ENCODE data around the gene SNRNP48. TPM values are rescaled to one million over a fixed set of nuclear protein-coding genes. Genes with fewer than 3 reads are reported as not detected.

SNRNP48 gene
- total RNA-seq, 1 experiment from 2014 or later = 16.1 TPM

DNA sequence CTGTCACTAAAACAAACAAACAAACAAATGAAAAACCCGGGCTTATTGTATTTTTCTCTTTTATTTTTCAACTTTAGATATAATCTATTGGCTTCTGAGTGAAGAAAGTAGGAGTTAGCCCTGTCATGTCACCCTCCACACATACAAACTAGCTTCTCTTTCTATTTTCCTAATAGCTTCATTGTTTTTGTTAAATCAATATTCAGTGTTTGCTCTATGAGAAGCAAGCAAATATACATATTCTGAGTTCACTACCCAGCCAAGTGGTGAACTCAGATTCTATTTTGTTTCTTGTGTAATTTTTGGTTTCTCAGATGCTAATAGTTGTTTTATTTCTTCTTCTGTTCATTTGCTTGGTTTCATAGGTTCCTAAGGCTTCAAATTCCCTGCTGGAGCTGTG, 66.4 kb downstream of the SNRNP48 start:
- Mint-ChIP-seq H3K27ac (ENCODE audit: unreplicated experiment) (no peak overlapping the region), H3K27me3 (ENCODE audit: unreplicated experiment) (peaks cover 14% of the 10 kb centered on the region), H3K9me3 (ENCODE audit: low read depth, unreplicated experiment) (no peaks in the 10 kb centered on the region), H3K36me3 (ENCODE audit: insufficient read depth, unreplicated experiment) (no peaks in the 10 kb centered on the region), H3K4me1 (ENCODE audit: low read depth, unreplicated experiment) (no peaks in the 10 kb centered on the region), H3K4me3 (ENCODE audit: low read depth, unreplicated experiment) (no peak overlapping the region)
- DNase-seq = no peak
- no peak for TF ChIP-seq CTCF (IDR thresholded peaks at IDR 0.05; ENCODE audit: unreplicated experiment)
- CTCF ChIA-PET = interaction anchor here (0.9 kb wide), 1 partner anchor 16 kb away, joined by 3 read pairs; no protein-coding TSS in a partner anchor
- intact Hi-C loops (cut with micrococcal nuclease; ENCODE audit: unreplicated experiment) = no loop called here
- no TSS peak for BruUV-seq (replicated peaks)

DNA sequence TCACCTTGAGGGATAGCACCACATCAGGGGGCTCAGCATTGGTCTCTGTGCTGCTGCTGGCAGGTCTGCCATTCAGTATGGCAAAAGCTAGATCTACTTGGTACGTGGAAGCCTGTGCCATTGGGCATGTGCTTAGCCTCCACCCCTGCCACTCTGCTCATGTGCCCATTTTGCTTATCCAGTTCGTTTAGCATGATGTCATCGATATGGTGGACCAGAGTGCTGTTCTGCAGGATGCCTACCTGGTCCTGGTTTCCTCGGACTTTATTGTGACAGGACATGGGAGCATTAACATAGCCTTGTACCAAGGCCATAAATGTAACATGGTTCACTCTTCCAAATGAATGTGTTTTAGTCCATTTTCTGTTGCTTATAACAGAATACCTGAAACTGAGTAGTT, 68.5 kb downstream of the SNRNP48 start:
- Mint-ChIP-seq H3K27me3 (ENCODE audit: unreplicated experiment) (peaks cover 23% of the 10 kb centered on the region), H3K9me3 (ENCODE audit: low read depth, unreplicated experiment) (no peaks in the 10 kb centered on the region), H3K36me3 (ENCODE audit: insufficient read depth, unreplicated experiment) (no peaks in the 10 kb centered on the region), H3K27ac (ENCODE audit: unreplicated experiment) (no peak overlapping the region), H3K4me3 (ENCODE audit: low read depth, unreplicated experiment) (no peak overlapping the region), H3K4me1 (ENCODE audit: low read depth, unreplicated experiment) (no peaks in the 10 kb centered on the region)
- no peak for DNase-seq
- intact Hi-C loops (cut with micrococcal nuclease; ENCODE audit: unreplicated experiment) = no loop called here
- BruUV-seq (replicated peaks) = no TSS peak
- CTCF ChIA-PET = no interaction called here
- no peak for TF ChIP-seq CTCF (IDR thresholded peaks at IDR 0.05; ENCODE audit: unreplicated experiment)

- TF ChIP-seq CTCF (IDR thresholded peaks at IDR 0.05; ENCODE audit: unreplicated experiment) = no peak
- Mint-ChIP-seq H3K27ac (ENCODE audit: unreplicated experiment) (no peak overlapping the region), H3K4me1 (ENCODE audit: low read depth, unreplicated experiment) (no peaks in the 10 kb centered on the region), H3K9me3 (ENCODE audit: low read depth, unreplicated experiment) (no peaks in the 10 kb centered on the region), H3K27me3 (ENCODE audit: unreplicated experiment) (peaks cover 23% of the 10 kb centered on the region), H3K4me3 (ENCODE audit: low read depth, unreplicated experiment) (no peak overlapping the region), H3K36me3 (ENCODE audit: insufficient read depth, unreplicated experiment) (no peaks in the 10 kb centered on the region)
- no peak for DNase-seq
- CTCF ChIA-PET = interaction anchor here (0.6 kb wide), 1 partner anchor 45 kb away, joined by 3 read pairs; no protein-coding TSS in a partner anchor
- no TSS peak for BruUV-seq (replicated peaks)
- intact Hi-C loops (cut with micrococcal nuclease; ENCODE audit: unreplicated experiment) = loop anchor here (5.0 kb wide), 1 partner anchor 271 kb away; no protein-coding TSS in a partner anchor
Measured at GRCh38 chr6:7661364-7661763, 71.4 kb downstream of the SNRNP48 start.

Other genes starting within 250 kb of the SNRNP48 start
- gene CAGE1, start 200.5 kb upstream of the SNRNP48 start, total RNA-seq (2022) = not detected in 2 replicates
- 13.3 and 16.1 TPM in 2 replicates for gene RIOK1, start 200.4 kb upstream of the SNRNP48 start, total RNA-seq (2022)
- gene DSP, start 48.5 kb upstream of the SNRNP48 start, total RNA-seq (2022) = 46.4 and 57.7 TPM in 2 replicates
- 0.17 and 0.27 TPM in 2 replicates for gene BMP6, start 135.9 kb downstream of the SNRNP48 start, total RNA-seq (2022)

Data from Calu3 (cell line).